Measurements from ENCODE around the gene TMC2. TPM values are rescaled to one million over a fixed set of nuclear protein-coding genes. Genes with fewer than 3 reads are reported as not detected.
"Not testable (repeated sequence)": the region's sequence is repeated elsewhere in the genome, so short reads cannot be mapped to it uniquely, and the experiment has no call there.

Gene TMC2
- total RNA-seq, 2 experiments from 2014 or later, result not detected

DNA sequence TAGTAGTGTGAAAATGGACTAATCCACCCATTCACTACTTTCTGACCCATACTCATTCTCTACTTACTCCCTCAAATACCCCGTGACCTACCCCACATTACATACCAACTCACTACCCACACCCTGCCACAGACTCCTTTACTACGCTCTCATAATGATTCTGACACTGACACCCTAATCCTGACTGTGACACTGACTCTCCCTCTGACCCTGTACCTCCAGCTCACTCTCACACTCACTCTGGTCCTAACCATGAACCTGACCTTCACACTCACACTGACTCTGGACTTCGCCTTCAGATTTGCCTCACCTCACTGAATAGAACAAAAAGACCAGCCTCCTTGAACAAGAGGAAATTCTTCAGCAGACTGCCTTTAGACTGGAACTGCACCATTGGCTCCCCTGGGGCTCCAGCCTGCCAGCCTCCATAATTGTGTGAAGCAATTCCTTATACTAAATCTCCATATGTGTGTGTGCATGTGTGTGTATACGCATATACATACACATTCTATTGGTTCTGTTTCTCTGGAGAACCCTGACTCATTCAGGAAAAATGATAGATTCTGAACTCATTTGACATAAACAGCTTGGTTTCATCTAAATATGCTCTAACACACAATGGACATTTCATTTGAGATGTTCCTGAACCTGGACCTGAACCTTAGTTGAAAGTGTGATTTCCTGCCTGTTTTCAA is 17.1 kb upstream of the TMC2 start:
- ATAC-seq (no peak), DNase-seq (no peak)
- Mint-ChIP-seq H3K4me3 (no peak overlapping the region), H3K9me3 (ENCODE audit: low read depth) (no peaks in the 10 kb centered on the region), H3K36me3 (no peaks in the 10 kb centered on the region), H3K4me1 (peaks cover 18% of the 10 kb centered on the region), H3K27ac (no peak overlapping the region), H3K27me3 (peaks cover 10% of the 10 kb centered on the region)
- CTCF ChIA-PET, result interaction anchor here (1.0 to 5.9 kb wide), 2 partner anchors 8 to 126 kb away, joined by 3 to 109 read pairs; partner anchors contain the start of gene ZNF343

DNA sequence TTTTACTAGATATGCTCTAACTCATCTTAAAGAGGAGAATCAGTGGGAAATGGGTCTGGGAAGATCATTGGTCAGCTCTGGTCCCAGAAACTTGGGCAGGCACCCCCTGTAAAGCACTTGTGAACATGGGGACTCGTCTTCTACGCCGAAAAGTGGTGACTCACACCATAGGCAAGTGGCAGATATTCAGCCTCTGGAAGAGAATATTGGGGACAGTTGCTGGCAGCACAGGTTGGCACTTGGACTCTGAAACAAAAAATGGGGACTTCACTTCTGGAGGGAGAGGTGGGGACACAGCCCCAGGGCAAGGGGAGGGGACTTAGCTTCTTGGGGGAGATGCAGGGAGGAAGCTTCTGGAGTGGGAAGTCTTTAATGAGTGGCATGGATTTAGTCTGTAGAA is 15.8 kb upstream of the TMC2 start:
- DNase-seq (no peak), ATAC-seq (no peak)
- peaks cover 6% of the 10 kb centered on the region for H3K27me3 Mint-ChIP-seq
- H3K27ac Mint-ChIP-seq, result no peak overlapping the region
- no peak overlapping the region for H3K4me3 Mint-ChIP-seq
- H3K9me3 Mint-ChIP-seq (ENCODE audit: low read depth), result no peaks in the 10 kb centered on the region
- peaks cover 22% of the 10 kb centered on the region for H3K4me1 Mint-ChIP-seq
- H3K36me3 Mint-ChIP-seq, result no peaks in the 10 kb centered on the region
- CTCF ChIA-PET, result interaction anchor here (0.8 to 5.9 kb wide), 4 partner anchors 9 to 86 kb away, joined by 5 to 109 read pairs (median 20); partner anchors contain the start of genes SNRPB and ZNF343

DNA sequence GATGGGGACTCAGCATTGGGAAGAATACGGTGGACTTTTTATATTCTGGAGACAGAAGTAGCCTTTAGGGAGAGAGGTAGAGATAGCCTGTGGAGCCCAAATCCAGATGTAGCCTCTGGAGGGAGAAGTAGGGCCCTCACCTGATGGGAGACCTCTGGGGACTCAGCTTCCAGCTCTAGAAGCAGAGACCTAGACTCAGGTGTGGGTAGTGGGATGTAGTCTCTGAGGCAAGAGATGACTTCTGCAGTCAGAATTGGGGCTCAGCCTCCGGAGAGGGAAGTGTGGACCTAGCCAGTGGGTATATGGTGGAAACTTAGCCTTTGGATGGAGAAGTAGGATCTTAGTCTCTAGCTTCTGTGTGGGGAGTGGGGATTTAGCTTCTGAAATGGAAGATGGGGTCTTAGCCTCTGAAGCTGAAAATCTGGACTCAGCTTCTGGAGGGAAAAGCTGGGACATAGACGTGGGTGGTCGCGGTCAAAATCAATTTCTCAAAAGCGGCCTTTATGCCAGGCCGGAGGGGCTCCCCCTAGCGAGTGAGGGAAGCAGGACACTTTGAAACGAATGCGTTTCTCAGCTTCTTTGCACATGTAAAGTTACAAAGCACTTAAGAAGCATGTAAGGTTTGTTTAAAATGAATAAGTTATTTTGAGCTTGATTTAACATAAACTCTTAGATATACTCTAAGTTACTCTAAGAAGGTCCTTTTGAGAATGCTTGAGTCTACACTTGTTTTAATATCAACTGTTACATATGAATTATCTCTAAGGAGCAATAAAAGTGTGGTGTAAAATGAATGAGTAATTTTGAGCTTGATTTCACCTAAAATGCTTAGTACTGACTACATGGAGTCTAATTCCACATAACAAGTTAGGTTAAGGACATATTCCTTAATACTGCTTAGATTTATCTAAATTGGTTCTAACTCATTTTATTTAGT is 14.7 kb upstream of the TMC2 start:
- H3K36me3 Mint-ChIP-seq, result no peaks in the 10 kb centered on the region
- no peak overlapping the region for H3K4me3 Mint-ChIP-seq
- DNase-seq, result peak; percentile 69
- no peaks in the 10 kb centered on the region for H3K9me3 Mint-ChIP-seq (ENCODE audit: low read depth)
- CTCF ChIA-PET, result interaction anchor here (0.6 to 5.9 kb wide), 33 partner anchors 10 to 687 kb away, joined by 3 to 109 read pairs (median 4); partner anchors contain the start of genes NOP56, SNRPB and ZNF343
- peaks cover 25% of the 10 kb centered on the region for H3K4me1 Mint-ChIP-seq
- no peak for ATAC-seq
- no peak overlapping the region for H3K27ac Mint-ChIP-seq
- H3K27me3 Mint-ChIP-seq, result peaks cover 6% of the 10 kb centered on the region

DNA sequence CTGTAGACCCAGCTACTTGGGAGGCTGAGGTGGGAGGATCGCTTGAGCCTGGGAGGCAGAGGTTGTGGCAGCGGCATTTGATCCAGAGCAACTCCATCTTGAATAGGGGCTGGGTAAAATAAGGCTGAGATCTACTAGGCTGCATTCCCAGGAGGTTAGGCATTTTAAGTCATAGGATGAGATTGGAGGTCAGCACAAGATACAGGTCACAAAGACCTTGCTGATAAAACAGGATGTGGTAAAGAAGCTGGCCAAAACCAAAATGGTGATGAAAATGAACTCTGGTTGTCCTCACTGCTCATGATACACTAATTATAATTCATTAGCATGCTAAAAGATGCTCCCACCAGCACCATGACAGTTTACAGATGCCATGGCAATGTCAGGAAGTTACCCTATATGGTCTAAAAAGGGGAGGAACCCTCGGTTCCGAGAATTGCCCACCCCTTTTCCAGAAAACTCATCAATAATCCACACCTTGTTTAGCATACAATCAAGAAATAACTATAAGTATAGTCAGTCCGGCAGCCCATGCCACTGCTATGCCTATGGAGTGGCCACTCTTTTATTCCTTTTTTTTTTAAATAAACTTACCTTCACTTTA is 13.4 kb upstream of the TMC2 start:
- peak overlapping the region; percentile 5 for H3K27ac Mint-ChIP-seq
- peaks cover 25% of the 10 kb centered on the region for H3K4me1 Mint-ChIP-seq
- not testable (repeated sequence) for H3K27me3 Mint-ChIP-seq; ATAC-seq; H3K4me3 Mint-ChIP-seq; H3K9me3 Mint-ChIP-seq (ENCODE audit: low read depth); H3K36me3 Mint-ChIP-seq
- DNase-seq, result peak; percentile 51
- CTCF ChIA-PET, result interaction anchor here (1.1 to 5.9 kb wide), 18 partner anchors 9 to 479 kb away, joined by 3 to 109 read pairs (median 10); partner anchors contain the start of genes NOP56, SNRPB and ZNF343

DNA sequence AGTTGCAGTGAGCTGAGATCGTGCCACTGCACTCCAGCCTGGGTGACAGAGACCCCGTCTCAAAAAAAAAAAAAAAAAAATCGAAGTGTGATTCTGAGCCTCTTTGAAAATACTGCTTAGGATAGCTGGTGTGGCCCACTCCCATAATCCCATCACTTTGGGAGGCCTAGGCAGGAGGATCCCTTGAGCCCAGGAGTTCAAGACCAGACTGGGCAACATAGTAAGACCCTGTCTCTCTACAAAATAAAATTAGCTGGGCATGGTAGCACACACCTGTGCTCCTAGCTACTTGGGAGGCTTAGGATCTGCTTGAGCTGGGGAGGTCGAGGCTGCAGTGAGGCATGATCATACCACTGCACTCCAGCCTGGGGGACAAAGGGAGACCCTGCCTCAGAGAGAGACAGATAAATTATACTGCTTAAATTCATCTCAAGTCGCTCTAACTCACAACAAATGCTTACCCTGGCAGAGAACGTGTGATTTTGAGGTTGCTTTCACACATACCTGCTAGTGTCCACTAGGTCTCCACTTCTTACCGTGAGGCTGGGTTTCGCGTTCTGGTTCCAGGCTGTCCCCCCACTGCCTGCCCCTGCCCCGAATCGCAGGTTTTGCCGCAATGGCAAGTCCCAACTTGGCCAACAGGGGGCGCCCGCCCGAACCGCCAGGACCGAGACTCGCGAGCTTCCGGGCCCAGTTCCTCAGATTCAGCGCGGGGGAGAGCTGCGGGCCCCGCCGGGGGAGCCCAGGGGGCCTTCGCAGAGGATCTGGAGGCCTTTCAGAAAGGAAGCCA is 12.3 kb upstream of the TMC2 start:
- Mint-ChIP-seq H3K36me3 (no peaks in the 10 kb centered on the region), H3K4me1 (peaks cover 25% of the 10 kb centered on the region), H3K27me3 (peaks cover 4% of the 10 kb centered on the region), H3K9me3 (ENCODE audit: low read depth) (no peaks in the 10 kb centered on the region), H3K4me3 (peak overlapping the region; percentile 77), H3K27ac (peak overlapping the region; percentile 91)
- CTCF ChIA-PET, result interaction anchor here (0.6 to 5.9 kb wide), 17 partner anchors 13 to 1831 kb away, joined by 3 to 109 read pairs (median 3); partner anchors contain the start of genes NOP56, SNRPB and ZNF343
- DNase-seq (peak; percentile 93), ATAC-seq (peak; percentile 80)

DNA sequence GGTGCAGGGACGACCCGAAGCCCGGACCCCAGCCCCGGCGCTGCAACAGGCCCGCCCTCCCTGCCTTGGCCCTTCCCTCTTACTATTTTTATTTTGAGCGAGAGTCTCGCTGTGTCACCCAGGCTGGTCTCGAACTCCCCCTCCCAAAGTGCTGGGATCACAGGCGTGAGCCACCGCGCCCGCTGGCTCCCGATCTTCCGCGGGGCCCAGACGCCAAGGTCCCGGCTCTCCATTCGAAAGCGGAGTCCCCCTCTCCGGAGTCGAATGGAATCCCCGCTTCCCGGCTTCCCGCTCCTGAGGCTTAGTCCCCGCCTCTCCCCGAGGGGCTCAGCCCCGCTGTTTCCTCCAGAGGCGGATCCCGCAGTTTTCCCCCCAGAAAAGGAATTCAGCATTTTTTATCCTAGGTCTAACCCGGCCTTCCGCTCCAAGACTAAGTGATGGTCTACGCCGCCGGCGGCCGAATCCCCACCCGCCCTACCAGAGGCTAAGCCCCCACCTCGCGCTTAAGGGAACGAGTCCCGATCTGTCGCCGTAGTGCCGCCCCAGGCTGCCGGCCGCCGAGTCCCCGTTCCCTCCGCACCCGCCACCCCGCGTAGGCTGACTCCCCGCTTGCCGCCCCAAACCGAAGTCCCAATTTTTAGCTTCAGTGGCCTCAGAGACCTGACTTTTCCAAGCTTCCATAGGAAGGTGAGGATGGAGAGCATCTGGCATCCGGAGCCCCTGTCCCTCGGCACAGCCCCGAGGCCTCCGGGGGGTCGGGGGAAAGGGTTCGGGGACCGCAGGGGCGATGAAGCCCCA is 11.5 kb upstream of the TMC2 start:
- Mint-ChIP-seq H3K9me3 (ENCODE audit: low read depth) (no peaks in the 10 kb centered on the region), H3K4me3 (peak overlapping the region; percentile 77), H3K4me1 (peaks cover 25% of the 10 kb centered on the region), H3K36me3 (no peaks in the 10 kb centered on the region), H3K27me3 (peaks cover 4% of the 10 kb centered on the region), H3K27ac (peak overlapping the region; percentile 91)
- CTCF ChIA-PET, result interaction anchor here (0.6 to 5.9 kb wide), 15 partner anchors 14 to 327 kb away, joined by 3 to 109 read pairs (median 3); partner anchors contain the start of genes NOP56, SNRPB and ZNF343
- peak; percentile 53 for DNase-seq
- ATAC-seq, result peak; percentile 54

DNA sequence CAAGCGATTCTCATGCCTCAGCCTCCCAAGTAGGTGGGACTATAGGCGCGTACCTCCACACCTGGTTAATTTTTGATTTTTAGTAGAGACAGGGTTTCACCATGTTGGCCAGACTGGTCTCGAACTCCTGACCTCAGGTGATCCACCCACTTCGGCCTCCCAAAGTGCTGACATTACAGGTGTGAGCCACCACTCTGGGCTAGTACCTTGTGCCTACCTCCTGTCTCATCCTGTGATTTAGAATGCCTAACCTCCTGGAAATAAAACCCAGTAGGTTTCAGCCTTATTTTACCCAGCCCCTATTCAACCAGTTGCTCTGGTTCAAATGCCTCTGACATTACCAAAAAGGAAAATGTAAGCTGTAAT is 10.2 kb upstream of the TMC2 start:
- peaks cover 27% of the 10 kb centered on the region for H3K4me1 Mint-ChIP-seq
- not testable (repeated sequence) for DNase-seq; H3K36me3 Mint-ChIP-seq; H3K4me3 Mint-ChIP-seq; H3K27ac Mint-ChIP-seq; H3K9me3 Mint-ChIP-seq (ENCODE audit: low read depth); H3K27me3 Mint-ChIP-seq; ATAC-seq
- CTCF ChIA-PET, result interaction anchor here (0.7 to 1.2 kb wide), 4 partner anchors 129 to 862 kb away, joined by 3 to 4 read pairs (median 4); no protein-coding TSS in a partner anchor

DNA sequence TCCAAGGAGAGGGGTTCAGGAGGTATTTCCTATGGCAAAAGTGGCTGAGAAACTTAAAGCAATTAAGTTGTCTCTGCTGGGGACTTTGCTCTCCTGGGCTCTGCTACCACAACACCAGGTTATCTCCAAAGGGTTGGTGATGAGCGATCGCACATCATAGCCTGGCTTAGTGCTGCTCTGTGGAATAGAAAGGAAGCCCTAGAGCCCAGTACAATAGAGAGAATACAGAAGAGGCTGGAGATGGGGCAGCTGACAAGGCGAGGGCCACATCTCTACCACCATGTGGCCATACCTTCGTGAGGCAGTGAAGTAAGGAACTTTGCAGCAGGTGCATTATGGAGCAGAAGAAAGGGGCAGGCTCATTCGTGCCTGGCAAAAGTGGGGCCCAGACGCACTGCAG is 8.6 kb upstream of the TMC2 start:
- no peak for ATAC-seq
- no peaks in the 10 kb centered on the region for H3K36me3 Mint-ChIP-seq
- CTCF ChIA-PET, result interaction anchor here (1.2 to 1.6 kb wide), 3 partner anchors 10 to 127 kb away, joined by 3 to 4 read pairs (median 3); no protein-coding TSS in a partner anchor
- no peak for DNase-seq
- H3K4me1 Mint-ChIP-seq, result peaks cover 21% of the 10 kb centered on the region
- H3K4me3 Mint-ChIP-seq, result no peak overlapping the region
- peaks cover 7% of the 10 kb centered on the region for H3K27me3 Mint-ChIP-seq
- no peak overlapping the region for H3K27ac Mint-ChIP-seq
- H3K9me3 Mint-ChIP-seq (ENCODE audit: low read depth), result no peaks in the 10 kb centered on the region

DNA sequence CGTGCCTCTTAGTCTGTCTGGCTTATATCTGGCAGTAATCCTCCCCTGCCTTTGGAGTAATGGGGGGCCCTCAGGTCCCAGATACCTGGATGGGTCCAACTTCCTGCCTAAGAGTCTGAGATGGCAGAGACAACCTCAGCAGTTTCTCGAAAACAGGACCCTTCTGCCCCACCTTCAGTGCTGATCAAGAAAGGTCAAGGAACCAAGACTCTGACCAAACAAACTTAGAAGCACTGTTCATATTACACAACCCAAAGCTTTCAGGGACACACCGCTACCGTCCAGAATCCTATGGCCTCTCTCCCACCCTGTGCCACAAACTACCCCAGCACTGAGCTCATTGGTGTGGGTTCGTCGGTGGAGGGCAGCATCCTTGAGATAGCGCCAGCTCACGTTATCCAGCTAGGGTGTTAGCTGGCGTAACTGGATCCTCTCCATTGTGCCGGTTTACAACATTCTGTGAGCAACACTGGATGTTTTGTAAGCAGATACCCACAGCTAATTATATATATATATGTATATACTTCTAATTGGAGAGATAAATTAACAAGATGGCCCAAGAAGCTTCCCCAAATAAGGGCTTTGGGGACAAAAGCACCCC is 7.6 kb upstream of the TMC2 start:
- no peaks in the 10 kb centered on the region for H3K36me3 Mint-ChIP-seq
- CTCF ChIA-PET, result interaction anchor here (1.6 kb wide), 1 partner anchor 11 kb away, joined by 3 read pairs; no protein-coding TSS in a partner anchor
- peaks cover 17% of the 10 kb centered on the region for H3K4me1 Mint-ChIP-seq
- no peak overlapping the region for H3K27ac Mint-ChIP-seq
- H3K27me3 Mint-ChIP-seq, result peaks cover 11% of the 10 kb centered on the region
- no peaks in the 10 kb centered on the region for H3K9me3 Mint-ChIP-seq (ENCODE audit: low read depth)
- DNase-seq (no peak), ATAC-seq (no peak)
- H3K4me3 Mint-ChIP-seq, result no peak overlapping the region

DNA sequence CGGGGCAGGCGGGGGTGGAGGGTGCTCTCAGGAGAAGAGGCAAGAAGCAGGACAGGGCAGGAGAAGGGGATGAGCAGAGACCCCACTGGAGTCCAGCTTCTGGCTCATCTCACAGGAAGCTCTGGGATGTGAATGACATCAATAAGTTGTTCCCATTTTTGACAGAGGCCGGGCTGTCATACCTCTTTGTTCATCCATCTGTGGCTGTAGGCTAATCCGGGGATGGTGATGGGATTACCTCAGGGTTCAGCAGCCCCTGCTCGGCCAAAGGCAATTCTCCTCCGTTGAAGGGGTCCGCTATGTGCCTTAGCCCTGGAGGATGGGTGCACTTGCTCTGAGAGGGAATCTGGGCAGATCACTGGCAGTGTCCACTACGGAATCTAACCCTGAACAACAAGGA is 3.3 kb upstream of the TMC2 start:
- CTCF ChIA-PET, result interaction anchor here (2.6 kb wide), 1 partner anchor 11 kb away, joined by 11 read pairs; no protein-coding TSS in a partner anchor
- Mint-ChIP-seq H3K4me3 (no peak overlapping the region), H3K4me1 (peaks cover 5% of the 10 kb centered on the region), H3K27ac (no peak overlapping the region), H3K36me3 (no peaks in the 10 kb centered on the region), H3K27me3 (peaks cover 27% of the 10 kb centered on the region), H3K9me3 (ENCODE audit: low read depth) (no peaks in the 10 kb centered on the region)
- DNase-seq (no peak), ATAC-seq (no peak)

DNA sequence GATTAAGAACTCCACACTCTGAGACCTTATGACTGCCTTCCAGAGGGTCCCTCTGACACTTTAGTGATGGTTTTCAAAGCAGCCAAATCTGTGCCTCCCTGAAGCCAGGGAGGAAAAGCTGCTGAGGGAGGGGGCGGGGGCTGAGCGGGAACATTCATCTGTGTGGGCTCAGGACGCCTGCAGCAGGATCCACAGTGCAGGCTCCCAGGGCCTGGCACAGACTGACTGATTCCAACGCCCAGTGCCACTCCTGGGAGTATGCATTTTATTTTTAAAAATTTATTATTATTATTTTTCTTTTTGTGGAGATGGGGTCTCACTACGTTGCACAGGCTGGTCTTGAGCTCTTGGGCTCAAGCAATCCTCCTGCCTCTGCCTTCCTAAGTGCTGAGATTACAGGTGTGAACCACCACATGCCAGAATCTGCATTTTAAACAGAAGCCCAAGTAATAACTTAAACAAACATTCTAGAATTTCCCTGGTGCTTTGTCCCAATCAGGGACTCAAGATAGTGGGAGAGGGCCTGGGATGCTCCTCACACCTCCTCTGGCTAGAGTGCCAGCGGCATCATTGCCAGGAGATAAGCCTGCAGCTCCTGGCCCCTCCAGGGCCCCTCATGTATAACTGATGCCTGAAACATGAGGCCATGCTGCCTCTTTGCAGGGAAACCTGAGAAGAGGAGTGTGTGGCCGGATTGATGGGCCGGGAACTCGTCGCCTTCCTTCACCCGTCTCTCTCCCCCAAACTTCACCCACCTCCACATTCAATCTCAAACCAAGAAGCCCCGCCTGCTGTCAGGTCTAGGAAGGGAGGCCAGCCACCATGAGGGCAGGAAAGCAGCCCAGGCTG is 438 bp upstream of the TMC2 start:
- no peak for ATAC-seq
- Mint-ChIP-seq H3K27me3 (peaks cover 44% of the 10 kb centered on the region), H3K4me3 (no peak overlapping the region), H3K4me1 (no peaks in the 10 kb centered on the region), H3K27ac (no peak overlapping the region), H3K9me3 (ENCODE audit: low read depth) (no peaks in the 10 kb centered on the region), H3K36me3 (no peaks in the 10 kb centered on the region)
- DNase-seq, result no peak
- CTCF ChIA-PET, result no interaction called here

Measured in activated CD8-positive, alpha-beta memory T cell treated with anti-CD3 and anti-CD28 coated beads, Interleukin-2, amount 10 ng/mL, durations not matched to agents 7 days and 5 days (primary cell).